ENCODE data around the gene TDRD3.
"Not testable (repeated sequence)": the region's sequence is repeated elsewhere in the genome, so short reads cannot be mapped to it uniquely, and the experiment has no call there.

Gene TDRD3

DNA sequence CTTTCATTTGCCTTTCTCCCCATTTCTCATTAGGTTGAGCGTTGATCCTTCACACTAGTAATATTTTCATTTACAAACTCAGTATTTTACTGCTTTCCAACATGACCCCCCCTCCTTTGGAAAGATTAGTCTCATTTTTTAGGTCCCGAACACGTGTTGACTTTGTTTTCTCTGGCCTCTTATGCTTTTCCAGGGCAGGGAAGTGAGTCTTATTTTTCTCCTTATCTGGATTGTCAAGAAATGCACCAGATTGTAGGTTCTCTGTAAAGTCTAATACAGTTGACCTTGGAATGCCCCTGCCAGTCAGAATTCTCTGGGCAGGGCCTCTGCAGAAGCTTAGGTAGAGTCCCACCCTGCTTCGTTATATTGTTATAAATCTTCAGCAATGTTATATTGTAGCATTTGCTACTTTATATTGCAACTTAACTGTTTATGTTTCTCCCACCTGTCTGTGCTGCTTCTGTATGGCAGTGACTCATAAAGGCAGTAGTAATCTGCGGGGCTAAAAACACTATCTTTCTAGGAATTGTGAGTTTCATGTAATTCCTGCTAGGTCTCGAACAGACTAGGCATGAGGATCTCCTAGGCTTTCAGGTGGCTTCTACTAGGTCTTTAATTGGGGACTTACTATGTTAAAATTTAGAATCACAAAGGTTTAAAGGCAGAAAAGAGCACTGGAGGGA, 2.0 kb downstream of the TDRD3 start:
- 74% methylated on average over 6 of the region's 6 CpGs for WGBS
- no peak overlapping the region for H3K9ac ChIP-seq (ENCODE audit: low read depth, low read length)
- H3K9me3 ChIP-seq (ENCODE audit: insufficient read depth, low read depth, low read length) = no peaks in the 10 kb centered on the region
- no peak overlapping the region for H3K27ac ChIP-seq (ENCODE audit: low read depth, low read length)
- H3K36me3 ChIP-seq (ENCODE audit: insufficient read depth, low read length) = no peaks in the 10 kb centered on the region
- H3K4me1 ChIP-seq (ENCODE audit: insufficient read depth, low read length) = peaks cover 36% of the 10 kb centered on the region
- peak overlapping the region; percentile 94 for H3K4me3 ChIP-seq (ENCODE audit: low read length)
- no peaks in the 10 kb centered on the region for H3K27me3 ChIP-seq (ENCODE audit: insufficient read depth, low read length)

DNA sequence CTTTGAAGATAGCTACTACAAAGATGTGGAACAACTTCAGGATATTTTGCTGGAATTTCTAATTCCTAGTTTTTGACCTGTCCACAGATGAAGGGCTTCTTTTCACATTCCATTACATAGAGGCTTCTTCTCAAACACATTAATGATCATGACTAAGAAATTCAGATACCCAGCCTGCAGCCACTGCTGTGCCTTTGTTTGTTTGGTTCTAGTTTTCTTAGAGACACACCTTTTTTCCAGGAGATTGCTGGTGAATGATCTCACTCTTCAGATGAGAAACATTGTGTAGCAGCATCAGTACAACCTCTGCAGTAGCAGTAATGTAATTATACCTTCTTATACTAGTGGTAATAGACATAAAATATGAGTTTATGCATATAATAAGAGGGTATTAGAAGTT, 5.0 kb downstream of the TDRD3 start:
- no peak overlapping the region for H3K9ac ChIP-seq (ENCODE audit: low read depth, low read length)
- H3K27me3 ChIP-seq (ENCODE audit: insufficient read depth, low read length) = no peaks in the 10 kb centered on the region
- no peak overlapping the region for H3K4me3 ChIP-seq (ENCODE audit: low read length)
- H3K27ac ChIP-seq (ENCODE audit: low read depth, low read length) = no peak overlapping the region
- peaks cover 29% of the 10 kb centered on the region for H3K4me1 ChIP-seq (ENCODE audit: insufficient read depth, low read length)
- H3K36me3 ChIP-seq (ENCODE audit: insufficient read depth, low read length) = no peaks in the 10 kb centered on the region
- no peaks in the 10 kb centered on the region for H3K9me3 ChIP-seq (ENCODE audit: insufficient read depth, low read depth, low read length)

- Histone ChIP-seq H3K4me3 (ENCODE audit: low read length) (no peak overlapping the region), H3K9me3 (ENCODE audit: insufficient read depth, low read depth, low read length) (peaks cover 8% of the 10 kb centered on the region; the same call in 1 of the 2 replicates)
These were observed 10.1 kb downstream of the TDRD3 start for GRCh38 chr13:60407095-60407494.

DNA sequence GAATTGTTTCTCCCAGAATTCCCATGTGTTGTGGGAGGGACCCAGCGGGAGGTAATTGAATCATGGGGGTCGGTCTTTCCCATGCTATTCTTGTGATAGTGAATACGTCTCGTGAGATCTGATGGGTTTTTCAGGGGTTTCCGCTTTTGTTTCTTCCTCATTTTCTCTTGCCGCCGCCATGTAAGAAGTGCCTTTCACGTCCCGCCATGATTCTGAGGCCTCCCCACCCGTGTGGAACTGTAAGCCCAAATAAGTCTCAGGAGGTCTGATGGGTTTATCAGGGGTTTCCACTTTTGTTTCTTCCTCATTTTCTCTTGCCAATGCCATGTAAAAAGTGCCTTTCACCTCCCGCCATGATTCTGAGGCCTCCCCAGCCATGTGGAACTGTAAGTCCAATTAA, 10.8 kb downstream of the TDRD3 start:
- not testable (repeated sequence) for H3K9me3 ChIP-seq (ENCODE audit: insufficient read depth, low read depth, low read length); H3K36me3 ChIP-seq (ENCODE audit: insufficient read depth, low read length); H3K27ac ChIP-seq (ENCODE audit: low read depth, low read length); H3K4me3 ChIP-seq (ENCODE audit: low read length); H3K27me3 ChIP-seq (ENCODE audit: insufficient read depth, low read length); H3K4me1 ChIP-seq (ENCODE audit: insufficient read depth, low read length); H3K9ac ChIP-seq (ENCODE audit: low read depth, low read length)
- WGBS = 98% methylated on average over 11 of the region's 11 CpGs

More at GRCh38 chr13:60407095-60407494, 10.1 kb downstream of the TDRD3 start:
- Histone ChIP-seq H3K36me3 (ENCODE audit: insufficient read depth, low read length) (no peaks in the 10 kb centered on the region), H3K4me1 (ENCODE audit: insufficient read depth, low read length) (peaks cover 8% of the 10 kb centered on the region; the same call in 1 of the 2 replicates), H3K9ac (ENCODE audit: low read depth, low read length) (no peak overlapping the region), H3K27ac (ENCODE audit: low read depth, low read length) (no peak overlapping the region), H3K27me3 (ENCODE audit: insufficient read depth, low read length) (no peaks in the 10 kb centered on the region)
- WGBS = 93% methylated on average over 1 of the region's 1 CpG

- not testable (repeated sequence) for H3K36me3 ChIP-seq (ENCODE audit: insufficient read depth, low read length); H3K4me1 ChIP-seq (ENCODE audit: insufficient read depth, low read length); H3K9me3 ChIP-seq (ENCODE audit: insufficient read depth, low read depth, low read length); H3K27me3 ChIP-seq (ENCODE audit: insufficient read depth, low read length); H3K9ac ChIP-seq (ENCODE audit: low read depth, low read length); H3K27ac ChIP-seq (ENCODE audit: low read depth, low read length); H3K4me3 ChIP-seq (ENCODE audit: low read length)
- 80% methylated on average over 4 of the region's 4 CpGs for WGBS
These were observed 12.7 kb downstream of the TDRD3 start for GRCh38 chr13:60409574-60410292.

GRCh38 chr13:60410299-60410698, 13.3 kb downstream of the TDRD3 start:
- Histone ChIP-seq H3K4me1 (ENCODE audit: insufficient read depth, low read length) (peaks cover 6% of the 10 kb centered on the region; the same call in 1 of the 2 replicates), H3K9me3 (ENCODE audit: insufficient read depth, low read depth, low read length) (peaks cover 8% of the 10 kb centered on the region; the same call in 1 of the 2 replicates), H3K9ac (ENCODE audit: low read depth, low read length) (no peak overlapping the region), H3K27ac (ENCODE audit: low read depth, low read length) (no peak overlapping the region), H3K27me3 (ENCODE audit: insufficient read depth, low read length) (no peaks in the 10 kb centered on the region), H3K4me3 (ENCODE audit: low read length) (no peak overlapping the region), H3K36me3 (ENCODE audit: insufficient read depth, low read length) (no peaks in the 10 kb centered on the region)
- WGBS = 42% methylated on average over 3 of the region's 3 CpGs

- H3K27ac ChIP-seq (ENCODE audit: low read depth, low read length) = no peak overlapping the region
- peaks cover 6% of the 10 kb centered on the region; the same call in 1 of the 2 replicates for H3K4me1 ChIP-seq (ENCODE audit: insufficient read depth, low read length)
- no peaks in the 10 kb centered on the region for H3K36me3 ChIP-seq (ENCODE audit: insufficient read depth, low read length)
- H3K27me3 ChIP-seq (ENCODE audit: insufficient read depth, low read length) = no peaks in the 10 kb centered on the region
- no peak overlapping the region for H3K4me3 ChIP-seq (ENCODE audit: low read length)
- peaks cover 8% of the 10 kb centered on the region; the same call in 1 of the 2 replicates for H3K9me3 ChIP-seq (ENCODE audit: insufficient read depth, low read depth, low read length)
- WGBS = 100% methylated on average over 1 of the region's 1 CpG
- H3K9ac ChIP-seq (ENCODE audit: low read depth, low read length) = no peak overlapping the region
These were observed 14.4 kb downstream of the TDRD3 start for GRCh38 chr13:60411464-60411863.

GRCh38 chr13:60411983-60412382, 15.0 kb downstream of the TDRD3 start:
- Histone ChIP-seq H3K27me3 (ENCODE audit: insufficient read depth, low read length) (no peaks in the 10 kb centered on the region), H3K27ac (ENCODE audit: low read depth, low read length) (no peak overlapping the region), H3K4me1 (ENCODE audit: insufficient read depth, low read length) (peaks cover 6% of the 10 kb centered on the region; the same call in 1 of the 2 replicates), H3K9me3 (ENCODE audit: insufficient read depth, low read depth, low read length) (peaks cover 8% of the 10 kb centered on the region; the same call in 1 of the 2 replicates), H3K4me3 (ENCODE audit: low read length) (no peak overlapping the region), H3K9ac (ENCODE audit: low read depth, low read length) (no peak overlapping the region), H3K36me3 (ENCODE audit: insufficient read depth, low read length) (no peaks in the 10 kb centered on the region)
- WGBS = 94% methylated on average over 2 of the region's 2 CpGs

GRCh38 chr13:60412909-60413616, 16.0 kb downstream of the TDRD3 start:
- no peaks in the 10 kb centered on the region for H3K27me3 ChIP-seq (ENCODE audit: insufficient read depth, low read length)
- H3K9me3 ChIP-seq (ENCODE audit: insufficient read depth, low read depth, low read length) = no peaks in the 10 kb centered on the region
- no peaks in the 10 kb centered on the region for H3K36me3 ChIP-seq (ENCODE audit: insufficient read depth, low read length)
- WGBS = 93% methylated on average over 3 of the region's 3 CpGs
- H3K27ac ChIP-seq (ENCODE audit: low read depth, low read length) = no peak overlapping the region
- no peak overlapping the region for H3K4me3 ChIP-seq (ENCODE audit: low read length)
- H3K4me1 ChIP-seq (ENCODE audit: insufficient read depth, low read length) = peaks cover 6% of the 10 kb centered on the region; the same call in 1 of the 2 replicates
- no peak overlapping the region for H3K9ac ChIP-seq (ENCODE audit: low read depth, low read length)

- Histone ChIP-seq H3K27me3 (ENCODE audit: insufficient read depth, low read length) (no peaks in the 10 kb centered on the region), H3K9me3 (ENCODE audit: insufficient read depth, low read depth, low read length) (0 out of 2 replicates have a peak, but pooled peaks cover 4% of the 10 kb centered on the region), H3K27ac (ENCODE audit: low read depth, low read length) (no peak overlapping the region), H3K4me3 (ENCODE audit: low read length) (no peak overlapping the region), H3K4me1 (ENCODE audit: insufficient read depth, low read length) (peaks cover 6% of the 10 kb centered on the region; the same call in 1 of the 2 replicates), H3K36me3 (ENCODE audit: insufficient read depth, low read length) (no peaks in the 10 kb centered on the region), H3K9ac (ENCODE audit: low read depth, low read length) (no peak overlapping the region)
These were observed 17.2 kb downstream of the TDRD3 start for GRCh38 chr13:60414177-60414576.

GRCh38 chr13:60417734-60418133, 20.7 kb downstream of the TDRD3 start:
- 97% methylated on average over 2 of the region's 2 CpGs for WGBS
- Histone ChIP-seq H3K9ac (ENCODE audit: low read depth, low read length) (no peak overlapping the region), H3K27ac (ENCODE audit: low read depth, low read length) (no peak overlapping the region), H3K9me3 (ENCODE audit: insufficient read depth, low read depth, low read length) (0 out of 2 replicates have a peak, but pooled peaks cover 5% of the 10 kb centered on the region), H3K4me1 (ENCODE audit: insufficient read depth, low read length) (no peaks in the 10 kb centered on the region), H3K27me3 (ENCODE audit: insufficient read depth, low read length) (no peaks in the 10 kb centered on the region), H3K36me3 (ENCODE audit: insufficient read depth, low read length) (no peaks in the 10 kb centered on the region), H3K4me3 (ENCODE audit: low read length) (no peak overlapping the region)

Measured in HUES64 (cell line).